PC-9 (cell line): ENCODE results near the gene KCNH3.

Experiments used
- CTCF ChIP-seq: fragments of 200-600 bp; sonication (generic); conservative IDR thresholded peaks from 2 replicates; pipeline ENCODE4 v1.6.1; 2017; ENCODE audit warnings: mixed run types, antibody characterized with exemption, mild to moderate bottlenecking, moderate library complexity
- EZH2 ChIP-seq: fragments of 200-600 bp; sonication (generic); IDR thresholded peaks from 2 replicates; pipeline ENCODE4 v1.8.0; 2017; ENCODE audit warnings: antibody characterized with exemption, low read depth

DNA sequence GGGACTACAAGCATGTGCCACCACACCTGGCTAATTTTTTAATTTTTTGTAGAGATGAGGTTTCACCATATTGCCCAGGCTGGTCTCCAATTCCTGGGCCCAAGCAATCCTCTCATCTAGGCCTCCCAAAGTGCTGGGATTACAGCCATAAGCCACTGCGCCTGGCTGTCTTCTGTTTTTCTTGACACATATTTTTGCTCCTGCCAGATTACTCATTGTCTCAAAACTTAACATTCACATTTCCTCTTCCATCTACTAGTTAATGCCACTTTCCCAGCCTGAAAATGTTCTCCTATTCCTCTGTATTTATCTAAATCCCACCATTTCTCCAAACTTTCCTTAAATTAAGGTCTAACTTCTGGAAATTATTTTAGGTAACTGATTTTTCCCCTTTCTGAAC, 36.2 kb upstream of the KCNH3 start:
- TF ChIP-seq CTCF (no peak), EZH2 (no peak)
